VCaP (cell line): ENCODE data around the gene SLC2A8.

Source experiments
- H3K27ac ChIP-seq: fragments of 450-650 bp; 2 replicates; pipeline ENCODE4 v1.5.1; 2017
- TF ChIP-seq, protein P1 (sequence below): fragments of 450-650 bp; conservative IDR thresholded peaks from 2 replicates; pipeline ENCODE4 v1.5.1; 2017; ENCODE audit warnings: mild to moderate bottlenecking, moderate library complexity

Gene SLC2A8

GRCh38 chr9:127368852-127369402, 28.0 kb upstream of the SLC2A8 start:
- TF ChIP-seq, protein P1, sequence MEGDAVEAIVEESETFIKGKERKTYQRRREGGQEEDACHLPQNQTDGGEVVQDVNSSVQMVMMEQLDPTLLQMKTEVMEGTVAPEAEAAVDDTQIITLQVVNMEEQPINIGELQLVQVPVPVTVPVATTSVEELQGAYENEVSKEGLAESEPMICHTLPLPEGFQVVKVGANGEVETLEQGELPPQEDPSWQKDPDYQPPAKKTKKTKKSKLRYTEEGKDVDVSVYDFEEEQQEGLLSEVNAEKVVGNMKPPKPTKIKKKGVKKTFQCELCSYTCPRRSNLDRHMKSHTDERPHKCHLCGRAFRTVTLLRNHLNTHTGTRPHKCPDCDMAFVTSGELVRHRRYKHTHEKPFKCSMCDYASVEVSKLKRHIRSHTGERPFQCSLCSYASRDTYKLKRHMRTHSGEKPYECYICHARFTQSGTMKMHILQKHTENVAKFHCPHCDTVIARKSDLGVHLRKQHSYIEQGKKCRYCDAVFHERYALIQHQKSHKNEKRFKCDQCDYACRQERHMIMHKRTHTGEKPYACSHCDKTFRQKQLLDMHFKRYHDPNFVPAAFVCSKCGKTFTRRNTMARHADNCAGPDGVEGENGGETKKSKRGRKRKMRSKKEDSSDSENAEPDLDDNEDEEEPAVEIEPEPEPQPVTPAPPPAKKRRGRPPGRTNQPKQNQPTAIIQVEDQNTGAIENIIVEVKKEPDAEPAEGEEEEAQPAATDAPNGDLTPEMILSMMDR = no peak
- H3K27ac ChIP-seq = no peak overlapping the region

DNA sequence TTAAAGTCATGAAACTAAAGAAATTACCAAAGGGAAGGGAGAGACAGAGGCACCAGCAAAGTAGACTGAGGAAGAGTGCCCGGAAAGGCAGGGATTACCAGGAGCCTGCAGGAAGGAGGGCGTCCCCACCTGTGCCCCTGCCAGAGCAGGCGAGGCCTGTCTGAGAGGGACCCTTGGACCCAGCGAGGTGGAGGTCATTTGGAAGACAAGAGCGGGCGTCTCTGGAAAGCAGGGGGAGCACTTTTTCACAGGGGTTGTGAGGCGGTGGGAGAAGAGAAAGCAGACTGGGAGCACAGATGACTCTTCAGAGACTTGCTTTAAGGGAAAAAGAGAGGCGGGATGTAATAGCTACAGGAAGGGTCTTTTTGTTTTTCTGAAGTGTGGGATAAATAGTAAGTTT, 27.5 kb upstream of the SLC2A8 start:
- no peak overlapping the region for H3K27ac ChIP-seq
- TF ChIP-seq, protein P1 = no peak

- TF ChIP-seq, protein P1 = no peak
- H3K27ac ChIP-seq = no peak overlapping the region
Measured at GRCh38 chr9:127370147-127370579, 26.8 kb upstream of the SLC2A8 start.

DNA sequence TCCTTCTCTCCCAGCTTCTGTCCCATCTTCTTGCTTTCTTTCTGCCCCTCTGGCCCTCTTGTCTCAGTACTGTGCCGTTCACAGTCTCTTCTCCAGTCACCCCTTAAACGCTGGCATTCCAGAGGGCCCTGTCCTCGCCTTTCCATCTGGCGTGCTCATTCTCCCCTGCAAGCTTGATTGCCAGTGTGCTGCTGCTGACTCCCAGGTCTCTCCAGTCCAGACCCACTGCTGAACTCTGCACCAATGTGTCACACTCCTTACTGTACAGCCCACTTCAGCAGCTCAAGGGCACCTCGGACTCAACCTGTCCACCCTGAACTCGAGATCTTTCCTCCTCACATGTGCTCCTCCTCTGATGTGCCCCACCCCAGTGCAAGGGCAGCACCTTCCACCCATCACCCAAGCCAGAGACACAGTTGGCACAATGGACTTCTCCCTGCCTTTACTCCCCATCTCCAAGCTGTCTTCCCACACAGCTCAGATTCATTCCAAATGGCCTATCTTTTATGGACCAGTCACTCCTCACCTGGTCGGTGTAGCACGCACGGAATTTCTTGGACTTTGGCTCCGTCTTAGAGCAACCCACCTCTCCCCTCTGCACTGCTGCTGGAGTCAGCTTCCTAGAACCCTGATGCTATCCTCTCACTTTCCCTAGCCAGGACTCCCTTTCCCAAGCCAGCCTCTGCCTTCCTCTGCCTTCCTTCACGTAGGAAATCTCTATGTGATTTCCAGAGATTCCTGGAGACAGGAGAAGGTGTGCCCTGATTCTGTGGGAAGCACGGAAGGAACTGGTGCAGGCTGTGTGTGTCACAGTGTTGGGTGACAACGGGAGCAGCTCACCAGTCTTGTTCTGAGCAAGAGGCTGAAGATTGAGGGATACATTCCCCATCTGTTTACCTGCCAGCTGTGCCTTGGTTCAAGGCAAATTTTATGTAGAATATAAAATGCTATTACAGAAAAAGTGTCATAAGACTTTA, 26.0 kb upstream of the SLC2A8 start:
- TF ChIP-seq, protein P1 = no peak

GRCh38 chr9:127380479-127380878, 16.5 kb upstream of the SLC2A8 start:
- TF ChIP-seq, protein P1 = no peak
- no peak overlapping the region for H3K27ac ChIP-seq

More for the DNA sequence above, 26.0 kb upstream of the SLC2A8 start:
- H3K27ac ChIP-seq = no peak overlapping the region

DNA sequence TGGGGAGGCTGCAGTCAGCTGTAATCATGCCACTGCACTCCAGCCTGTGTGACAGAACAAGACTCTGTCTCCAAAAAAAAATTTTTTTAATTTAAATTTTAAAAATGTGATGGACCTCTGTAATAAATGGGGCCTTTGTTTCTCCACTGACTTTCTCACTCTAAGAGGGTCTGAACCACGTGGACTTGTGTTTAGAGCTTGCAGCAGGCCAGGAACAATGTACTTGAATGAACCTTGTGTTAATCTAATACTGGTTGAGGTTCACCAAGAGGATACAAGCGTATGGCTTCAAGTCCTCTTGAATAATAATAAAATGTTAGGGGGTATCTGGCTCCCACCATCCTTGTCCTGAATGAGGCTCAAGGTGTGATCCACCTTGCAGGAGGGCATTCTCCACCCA, 14.4 kb upstream of the SLC2A8 start:
- no peak overlapping the region for H3K27ac ChIP-seq
- TF ChIP-seq, protein P1 = no peak

DNA sequence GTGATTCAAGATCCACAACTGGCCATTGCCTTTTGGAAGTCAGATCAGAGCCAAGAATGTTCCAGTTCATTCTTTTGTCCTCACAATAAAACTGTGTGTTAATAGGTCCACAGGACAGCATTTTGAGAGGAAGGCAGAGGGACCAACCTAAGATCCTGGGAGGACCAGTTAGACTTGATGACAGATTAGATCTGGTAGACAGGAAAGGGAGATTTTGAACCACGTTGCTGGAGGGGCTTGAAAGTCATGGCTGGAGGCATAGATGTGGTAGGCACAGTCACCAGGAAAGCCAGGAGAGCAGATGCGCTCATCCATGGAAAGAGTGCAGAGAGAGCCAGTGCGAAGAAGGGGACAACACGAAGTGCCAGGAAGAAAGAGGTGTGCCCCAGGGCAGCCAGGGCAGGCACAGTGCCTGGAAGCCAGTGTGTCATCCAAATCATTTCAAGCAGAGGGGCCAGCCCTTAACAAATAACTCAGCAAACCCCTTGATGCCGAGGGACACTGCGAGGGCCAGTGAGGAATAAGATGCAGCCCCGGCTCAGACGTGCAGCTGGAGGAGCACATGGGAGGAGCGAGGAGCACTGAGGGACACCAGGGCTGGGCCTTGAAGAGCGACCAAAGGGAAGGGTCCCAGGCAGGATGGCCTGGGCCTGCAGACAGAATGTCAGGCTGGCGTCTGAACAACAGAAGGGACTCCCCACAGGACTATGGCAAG, 12.8 kb upstream of the SLC2A8 start:
- TF ChIP-seq, protein P1 = no peak

More for the DNA sequence above, 12.8 kb upstream of the SLC2A8 start:
- peak overlapping the region; percentile 38 for H3K27ac ChIP-seq
